ENCODE data around the gene IRF4. TPM values are rescaled to one million over a fixed set of nuclear protein-coding genes. Genes with fewer than 3 reads are reported as not detected.
"Not testable (repeated sequence)": the region's sequence is repeated elsewhere in the genome, so short reads cannot be mapped to it uniquely, and the experiment has no call there.

Gene IRF4
- total RNA-seq, 1 experiment from 2014 or later = 0.76 TPM

DNA sequence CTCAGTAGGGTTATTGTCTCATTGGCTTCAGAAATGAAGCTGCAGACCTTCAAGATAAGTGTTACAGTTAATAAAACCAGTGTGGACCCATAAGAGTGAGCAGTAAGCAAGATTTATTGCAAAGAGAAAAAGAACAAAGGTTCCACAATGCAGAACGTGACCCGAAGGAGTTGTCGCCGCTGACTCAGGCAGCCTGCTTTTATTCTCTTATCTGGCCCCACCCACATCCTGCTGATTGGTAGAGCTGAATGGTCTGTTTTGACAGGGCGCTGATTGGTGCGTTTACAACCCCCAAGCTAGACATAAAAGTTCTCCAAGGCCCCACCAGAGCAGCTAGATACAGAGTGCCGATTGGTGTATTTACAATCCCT, 33.9 kb downstream of the IRF4 start:
- not testable (repeated sequence) for H3K27ac ChIP-seq; H3K36me3 ChIP-seq; H3K4me1 ChIP-seq (replicated peaks); H3K4me3 ChIP-seq; H3K9me3 ChIP-seq (replicated peaks); H3K27me3 ChIP-seq (replicated peaks); DNase-seq (ENCODE audit: low read depth in 1 of 2, low spot score in 2 of 2)

GRCh38 chr6:426198-426738, 34.7 kb downstream of the IRF4 start:
- H3K36me3 ChIP-seq, H3K27ac ChIP-seq: not testable (repeated sequence)

DNA sequence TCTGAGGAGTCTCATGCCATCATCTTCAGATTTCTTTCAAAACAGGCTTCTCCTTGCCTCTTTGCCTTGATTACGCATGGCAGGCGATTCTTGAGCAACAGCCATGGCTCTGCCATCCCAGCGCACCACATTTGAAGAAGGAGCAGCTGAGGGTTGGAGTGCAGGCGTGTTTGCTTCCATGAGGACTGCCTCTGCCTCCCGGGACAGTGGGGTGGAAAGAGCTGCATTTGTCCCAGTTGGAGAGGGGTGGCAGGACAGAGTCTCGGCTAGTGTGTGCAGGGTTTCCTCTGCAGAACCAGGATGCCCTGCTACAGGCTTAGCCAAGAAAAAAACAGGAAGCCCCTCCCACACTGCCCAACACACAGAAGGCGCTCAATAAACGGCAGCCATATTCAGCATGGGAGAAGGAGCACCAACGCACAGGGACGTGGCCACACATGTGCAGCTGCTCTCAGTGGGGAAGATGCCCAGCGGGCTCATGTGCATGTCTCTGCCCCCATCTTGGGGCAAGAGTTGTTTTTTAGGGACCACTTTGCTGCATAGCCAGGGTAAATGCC, 36.6 kb downstream of the IRF4 start:
- H3K27ac ChIP-seq = no peak overlapping the region
- no peak overlapping the region for H3K4me3 ChIP-seq
- no peak for DNase-seq (ENCODE audit: low read depth in 1 of 2, low spot score in 2 of 2)
- no peaks in the 10 kb centered on the region for H3K9me3 ChIP-seq (replicated peaks)
- no peaks in the 10 kb centered on the region for H3K36me3 ChIP-seq
- no peaks in the 10 kb centered on the region for H3K27me3 ChIP-seq (replicated peaks)
- H3K4me1 ChIP-seq (replicated peaks) = peaks cover 4% of the 10 kb centered on the region

More at GRCh38 chr6:426198-426738, 34.7 kb downstream of the IRF4 start:
- not testable (repeated sequence) for H3K4me3 ChIP-seq; H3K4me1 ChIP-seq (replicated peaks); H3K27me3 ChIP-seq (replicated peaks); H3K9me3 ChIP-seq (replicated peaks); DNase-seq (ENCODE audit: low read depth in 1 of 2, low spot score in 2 of 2)

DNA sequence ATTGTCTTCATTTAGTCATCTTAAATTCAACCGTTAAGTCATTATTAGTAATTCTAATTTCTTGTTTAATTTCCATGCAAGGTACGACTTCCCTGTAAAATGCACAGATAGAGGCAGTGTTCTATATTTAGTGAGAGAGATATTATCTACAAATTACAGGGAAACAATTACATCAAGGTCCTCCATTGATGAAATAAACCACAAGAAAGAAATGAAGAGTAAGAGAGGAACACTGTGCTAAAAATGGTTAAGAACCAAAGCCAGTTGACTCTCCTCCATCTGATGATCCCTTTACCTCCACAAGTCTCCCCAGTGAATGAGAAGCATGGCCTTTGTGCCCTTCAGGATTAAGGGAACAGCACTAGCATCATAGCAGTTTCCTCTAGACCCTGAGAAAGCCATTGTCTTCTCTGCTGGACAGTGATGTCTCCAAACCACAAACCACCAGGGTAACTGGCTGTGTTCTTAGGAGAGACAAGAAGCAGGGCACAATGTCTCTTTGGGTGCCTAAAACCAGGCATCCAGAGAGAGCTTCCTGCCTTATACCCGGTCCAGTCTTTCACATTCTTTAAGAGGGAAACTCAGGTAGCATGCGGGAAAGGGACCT, 38.1 kb downstream of the IRF4 start:
- H3K36me3 ChIP-seq = no peaks in the 10 kb centered on the region
- H3K4me1 ChIP-seq (replicated peaks) = no peaks in the 10 kb centered on the region; the same call in 1 of the 2 replicates
- no peak overlapping the region for H3K27ac ChIP-seq
- DNase-seq (ENCODE audit: low read depth in 1 of 2, low spot score in 2 of 2) = no peak
- no peaks in the 10 kb centered on the region for H3K27me3 ChIP-seq (replicated peaks)
- H3K9me3 ChIP-seq (replicated peaks) = no peaks in the 10 kb centered on the region
- no peak overlapping the region for H3K4me3 ChIP-seq

GRCh38 chr6:431504-431903, 40.0 kb downstream of the IRF4 start:
- no peak for DNase-seq (ENCODE audit: low read depth in 1 of 2, low spot score in 2 of 2)
- no peaks in the 10 kb centered on the region for H3K9me3 ChIP-seq (replicated peaks)
- no peaks in the 10 kb centered on the region for H3K27me3 ChIP-seq (replicated peaks)
- no peaks in the 10 kb centered on the region for H3K36me3 ChIP-seq
- H3K4me1 ChIP-seq (replicated peaks) = peaks cover 11% of the 10 kb centered on the region
- no peak overlapping the region for H3K27ac ChIP-seq
- no peak overlapping the region for H3K4me3 ChIP-seq

GRCh38 chr6:431986-432385, 40.4 kb downstream of the IRF4 start:
- no peak overlapping the region for H3K4me3 ChIP-seq
- no peak for DNase-seq (ENCODE audit: low read depth in 1 of 2, low spot score in 2 of 2)
- H3K27ac ChIP-seq = no peak overlapping the region
- no peaks in the 10 kb centered on the region for H3K9me3 ChIP-seq (replicated peaks)
- no peaks in the 10 kb centered on the region for H3K36me3 ChIP-seq
- no peaks in the 10 kb centered on the region for H3K27me3 ChIP-seq (replicated peaks)
- peaks cover 16% of the 10 kb centered on the region for H3K4me1 ChIP-seq (replicated peaks)

DNA sequence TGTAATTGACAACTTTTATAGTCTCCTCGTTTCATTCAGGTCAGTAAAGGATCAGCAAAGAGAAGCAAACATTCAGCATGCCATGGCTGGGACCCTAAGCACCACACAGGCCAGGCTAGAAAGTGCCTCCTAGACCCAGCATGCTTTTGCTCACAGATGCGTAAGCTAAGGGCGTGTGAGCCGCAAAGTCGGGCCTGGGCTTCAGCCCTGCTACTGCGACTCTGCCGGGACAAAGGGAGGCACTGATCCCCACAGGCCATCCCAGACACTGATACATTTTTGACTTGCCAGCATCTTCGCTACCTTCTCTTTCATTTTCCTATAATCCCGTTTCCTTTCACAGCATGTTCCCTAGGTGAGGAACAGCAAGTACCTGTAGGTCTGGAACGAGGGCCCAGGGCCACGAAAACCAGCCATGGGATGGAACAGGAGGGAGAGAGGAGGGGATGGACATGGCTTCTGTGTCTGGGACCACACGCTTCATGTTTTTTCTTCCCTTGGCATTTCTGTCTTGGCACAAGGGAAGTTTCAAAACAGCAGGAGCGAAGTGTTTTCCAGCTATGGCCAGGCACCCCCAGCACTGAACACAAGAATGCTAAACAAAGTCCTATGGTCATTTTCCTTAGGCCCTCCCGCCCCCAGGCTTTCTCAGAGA, 42.6 kb downstream of the IRF4 start:
- H3K27ac ChIP-seq = no peak overlapping the region
- no peaks in the 10 kb centered on the region for H3K27me3 ChIP-seq (replicated peaks)
- H3K36me3 ChIP-seq = no peaks in the 10 kb centered on the region
- H3K9me3 ChIP-seq (replicated peaks) = no peaks in the 10 kb centered on the region
- no peak overlapping the region for H3K4me3 ChIP-seq
- H3K4me1 ChIP-seq (replicated peaks) = peaks cover 22% of the 10 kb centered on the region
- no peak for DNase-seq (ENCODE audit: low read depth in 1 of 2, low spot score in 2 of 2)

GRCh38 chr6:435441-436307, 44.1 kb downstream of the IRF4 start:
- H3K36me3 ChIP-seq = no peaks in the 10 kb centered on the region
- H3K9me3 ChIP-seq (replicated peaks) = no peaks in the 10 kb centered on the region
- H3K27me3 ChIP-seq (replicated peaks) = no peaks in the 10 kb centered on the region
- DNase-seq (ENCODE audit: low read depth in 1 of 2, low spot score in 2 of 2) = peak in 1 of 2 experiments; percentile 26
- no peak overlapping the region for H3K4me3 ChIP-seq
- H3K27ac ChIP-seq = peak overlapping the region; percentile 58
- peaks cover 22% of the 10 kb centered on the region for H3K4me1 ChIP-seq (replicated peaks)

DNA sequence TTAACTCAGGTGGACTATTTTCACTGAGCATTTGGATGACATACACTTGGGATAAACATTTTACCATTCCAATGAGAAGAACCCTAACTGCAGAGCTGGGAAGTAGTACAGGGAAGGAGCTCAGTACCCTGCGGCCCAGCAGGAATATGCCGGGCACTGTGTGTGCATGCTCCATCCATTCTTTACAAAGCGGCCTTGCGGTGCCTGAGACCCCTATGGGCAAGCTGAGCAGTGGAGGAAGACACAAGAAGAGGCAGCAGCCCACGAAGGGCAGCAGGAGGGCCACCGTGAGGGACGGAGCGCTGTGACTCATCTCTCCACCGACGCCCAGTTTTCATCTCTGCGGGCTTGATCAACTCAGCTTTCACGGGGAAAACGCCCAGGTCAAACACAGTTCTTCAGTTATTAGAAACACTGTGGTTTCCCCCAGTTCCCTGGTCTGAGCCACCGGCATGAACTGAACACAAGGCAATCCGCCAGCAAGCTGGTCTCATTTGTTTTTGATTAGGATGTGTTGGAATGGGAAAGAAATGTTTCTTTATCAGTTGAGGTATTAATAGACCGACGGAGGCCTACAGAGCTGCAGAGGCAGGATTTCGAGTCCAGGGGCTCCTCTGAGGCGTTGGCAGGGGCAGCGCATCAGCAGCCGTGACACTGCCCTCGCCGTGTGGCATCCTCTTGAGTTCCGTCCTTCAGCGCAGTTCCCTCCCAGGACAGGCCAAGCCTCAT, 44.9 kb downstream of the IRF4 start:
- peak overlapping the region; percentile 58 for H3K27ac ChIP-seq
- no peaks in the 10 kb centered on the region for H3K27me3 ChIP-seq (replicated peaks)
- no peaks in the 10 kb centered on the region for H3K9me3 ChIP-seq (replicated peaks)
- H3K36me3 ChIP-seq = no peaks in the 10 kb centered on the region
- no peak overlapping the region for H3K4me3 ChIP-seq
- peaks cover 22% of the 10 kb centered on the region for H3K4me1 ChIP-seq (replicated peaks)
- DNase-seq (ENCODE audit: low read depth in 1 of 2, low spot score in 2 of 2) = peak; percentile 78 to 80

- Histone ChIP-seq H3K9me3 (replicated peaks) (no peaks in the 10 kb centered on the region), H3K27me3 (replicated peaks) (no peaks in the 10 kb centered on the region), H3K4me3 (no peak overlapping the region), H3K27ac (peak overlapping the region; percentile 58), H3K4me1 (replicated peaks) (peaks cover 22% of the 10 kb centered on the region), H3K36me3 (no peaks in the 10 kb centered on the region)
- no peak for DNase-seq (ENCODE audit: low read depth in 1 of 2, low spot score in 2 of 2)
Measured at GRCh38 chr6:437037-437392, 45.5 kb downstream of the IRF4 start.

- Histone ChIP-seq H3K27me3 (replicated peaks) (no peaks in the 10 kb centered on the region), H3K4me1 (replicated peaks) (peaks cover 22% of the 10 kb centered on the region), H3K27ac (no peak overlapping the region), H3K4me3 (no peak overlapping the region), H3K9me3 (replicated peaks) (no peaks in the 10 kb centered on the region), H3K36me3 (no peaks in the 10 kb centered on the region)
- DNase-seq (ENCODE audit: low read depth in 1 of 2, low spot score in 2 of 2) = peak in 1 of 2 experiments; percentile 30
Measured at GRCh38 chr6:438634-439170, 47.1 kb downstream of the IRF4 start.

- no peak for DNase-seq (ENCODE audit: low read depth in 1 of 2, low spot score in 2 of 2)
- Histone ChIP-seq H3K4me1 (replicated peaks) (peaks cover 22% of the 10 kb centered on the region), H3K9me3 (replicated peaks) (no peaks in the 10 kb centered on the region), H3K4me3 (no peak overlapping the region), H3K27ac (no peak overlapping the region), H3K27me3 (replicated peaks) (no peaks in the 10 kb centered on the region), H3K36me3 (no peaks in the 10 kb centered on the region)
Measured at GRCh38 chr6:439641-440167, 48.2 kb downstream of the IRF4 start.

All from SJSA1 (cell line).